Mucosa of descending colon (tissue), 3 donors: Measurements from ENCODE around the gene PTP4A1. TPM values are rescaled to one million over a fixed set of nuclear protein-coding genes. Genes with fewer than 3 reads are reported as not detected.

Source experiments
- ATAC-seq: fragments of 200-7000 bp; cut with Tn5 transposase; one replicate; pipeline ENCODE4 v1.9.1; 2020; ENCODE audit warnings: mild to moderate bottlenecking, moderate library complexity
- DNase-seq, 3 donors: peaks; one replicate each; pipeline ENCODE4 v3.0.0-alpha.2; 2020
- H3K36me3 ChIP-seq: fragments of 200-600 bp; one replicate; pipeline ENCODE4 v1.8.0; 2021; ENCODE audit warnings: low read depth, mild to moderate bottlenecking
- H3K4me1 ChIP-seq: fragments of 200-600 bp; one replicate; pipeline ENCODE4 v1.8.0; 2021; ENCODE audit warnings: low read depth, mild to moderate bottlenecking
- H3K4me3 ChIP-seq: fragments of 200-600 bp; one replicate; pipeline ENCODE4 v1.8.0; 2021; ENCODE audit warnings: mild to moderate bottlenecking
- H3K9me3 ChIP-seq: fragments of 200-600 bp; one replicate; pipeline ENCODE4 v1.8.0; 2021; ENCODE audit warnings: mild to moderate bottlenecking
- intact Hi-C, 2 donors: fragments of 100-400 bp; cut with DNase I in 1 of 2; cut with micrococcal nuclease in 1 of 2; formaldehyde crosslinking; loops; one replicate each; pipeline versions ENCODE4 v1.11.0 to v1.11.1; 2022; cut with DNase I, micrococcal nuclease
- total RNA-seq, 3 donors: library from RNA; stranded (reverse); fragmentation: NEBNext Ultra II Directional in 2 of 3; extraction: Animal tissue kit (Norgen Biotek cat#: 25700) in 2 of 3; gene quantifications; one replicate each; pipeline versions ENCODE4 v1.2.1 to v1.2.4, GENCODE V29; 2021 to 2023
- TF ChIP-seq, protein P1 (sequence below): fragments of 200-600 bp; IDR thresholded peaks from one replicate; pipeline ENCODE4 v1.8.0; 2022; ENCODE audit warnings: antibody characterized with exemption, mild to moderate bottlenecking
- donor health status: DM: no; HTN: no; CAD: no; lungs with moderate emphysema.
- donor health status: DM: no; HTN: no; CAD: no.
- donor health status: DM: no; HTN: yes; CAD: no.

PTP4A1 gene
- total RNA-seq, 3 donors from 2014 or later: 112 to 177 (median 147) TPM

DNA sequence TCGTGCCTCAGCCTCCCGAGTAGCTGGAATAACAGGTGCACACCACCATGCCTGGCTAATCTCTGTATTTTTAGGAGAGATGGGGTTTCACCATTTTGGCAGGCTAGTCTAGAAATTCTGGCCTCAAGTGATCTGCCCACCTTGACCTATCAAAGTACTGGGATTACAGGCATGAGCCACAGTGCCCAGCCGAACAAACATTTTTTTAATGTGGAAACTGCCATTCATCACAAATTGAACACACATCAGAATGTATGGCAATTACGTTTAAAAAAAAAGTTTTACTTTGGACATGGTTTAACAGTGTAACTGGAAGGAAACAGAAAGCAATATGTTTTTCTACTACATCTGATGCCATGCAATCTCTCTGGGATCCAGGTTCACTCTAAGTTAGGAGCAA lies 38.3 kb upstream of the PTP4A1 start:
- H3K4me1 ChIP-seq: no peaks in the 10 kb centered on the region
- H3K36me3 ChIP-seq: no peaks in the 10 kb centered on the region
- H3K9me3 ChIP-seq: no peaks in the 10 kb centered on the region
- no peak overlapping the region for H3K4me3 ChIP-seq
- no peak for DNase-seq
- intact Hi-C loops: no loop called here
- no peak for ATAC-seq
- TF ChIP-seq, protein P1, sequence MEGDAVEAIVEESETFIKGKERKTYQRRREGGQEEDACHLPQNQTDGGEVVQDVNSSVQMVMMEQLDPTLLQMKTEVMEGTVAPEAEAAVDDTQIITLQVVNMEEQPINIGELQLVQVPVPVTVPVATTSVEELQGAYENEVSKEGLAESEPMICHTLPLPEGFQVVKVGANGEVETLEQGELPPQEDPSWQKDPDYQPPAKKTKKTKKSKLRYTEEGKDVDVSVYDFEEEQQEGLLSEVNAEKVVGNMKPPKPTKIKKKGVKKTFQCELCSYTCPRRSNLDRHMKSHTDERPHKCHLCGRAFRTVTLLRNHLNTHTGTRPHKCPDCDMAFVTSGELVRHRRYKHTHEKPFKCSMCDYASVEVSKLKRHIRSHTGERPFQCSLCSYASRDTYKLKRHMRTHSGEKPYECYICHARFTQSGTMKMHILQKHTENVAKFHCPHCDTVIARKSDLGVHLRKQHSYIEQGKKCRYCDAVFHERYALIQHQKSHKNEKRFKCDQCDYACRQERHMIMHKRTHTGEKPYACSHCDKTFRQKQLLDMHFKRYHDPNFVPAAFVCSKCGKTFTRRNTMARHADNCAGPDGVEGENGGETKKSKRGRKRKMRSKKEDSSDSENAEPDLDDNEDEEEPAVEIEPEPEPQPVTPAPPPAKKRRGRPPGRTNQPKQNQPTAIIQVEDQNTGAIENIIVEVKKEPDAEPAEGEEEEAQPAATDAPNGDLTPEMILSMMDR: no peak

DNA sequence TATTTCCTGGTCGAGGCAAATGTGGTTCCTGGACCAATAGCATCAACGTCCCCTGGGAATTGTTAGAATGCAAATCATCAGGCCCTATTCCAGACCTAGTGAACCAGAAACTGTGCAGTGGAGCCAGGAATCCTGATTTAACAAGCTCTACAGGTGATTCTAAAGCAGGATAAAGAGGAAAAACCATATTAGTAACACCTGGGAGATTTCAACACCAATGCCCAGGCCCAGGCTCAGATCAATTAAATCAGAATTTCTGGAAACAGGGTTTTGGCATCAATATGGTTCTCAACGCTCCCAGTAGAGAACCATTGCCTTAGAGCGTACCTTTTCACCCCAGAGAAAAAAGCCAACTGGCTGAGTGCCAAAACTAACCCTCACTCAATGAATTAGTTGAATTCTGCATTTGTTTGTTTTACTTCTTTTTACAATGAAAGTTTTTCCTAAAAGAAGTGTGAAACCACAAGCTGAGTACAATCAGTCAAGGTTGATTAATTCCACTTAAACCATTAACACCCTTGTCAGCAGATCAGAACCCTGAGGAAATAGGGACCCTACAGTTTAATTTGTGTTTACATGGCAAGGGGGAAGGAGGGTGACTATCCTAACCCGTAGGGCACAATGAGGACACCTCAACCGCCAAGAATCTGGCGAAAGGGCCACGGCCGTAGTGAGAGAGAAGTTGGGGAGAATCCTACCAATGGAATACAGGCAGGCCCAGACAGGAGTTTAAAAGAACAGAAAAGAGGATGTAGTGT lies 34.9 kb upstream of the PTP4A1 start:
- no peak for ATAC-seq
- H3K4me1 ChIP-seq: no peaks in the 10 kb centered on the region
- H3K9me3 ChIP-seq: no peaks in the 10 kb centered on the region
- H3K36me3 ChIP-seq: no peaks in the 10 kb centered on the region
- DNase-seq: no peak
- no peak overlapping the region for H3K4me3 ChIP-seq
- TF ChIP-seq, protein P1: no peak
- intact Hi-C loops: no loop called here

DNA sequence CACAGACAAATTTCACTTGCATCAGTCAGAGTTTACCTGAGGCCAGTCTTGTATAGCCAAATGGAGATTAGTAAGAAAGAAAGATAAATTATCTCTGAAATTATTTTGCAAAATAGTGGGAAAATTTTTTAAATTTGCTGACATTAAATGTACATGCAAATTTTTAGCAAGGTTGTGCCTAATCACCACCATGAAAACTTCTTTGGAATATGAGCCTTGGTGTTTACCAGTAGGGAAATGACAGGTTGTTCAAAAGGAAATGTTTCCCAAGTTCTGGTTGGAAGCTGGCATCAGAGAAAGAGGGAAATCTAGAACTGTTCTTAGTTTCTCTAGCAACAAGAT lies 34.4 kb upstream of the PTP4A1 start:
- Histone ChIP-seq H3K4me3 (no peak overlapping the region), H3K36me3 (no peaks in the 10 kb centered on the region), H3K4me1 (no peaks in the 10 kb centered on the region), H3K9me3 (no peaks in the 10 kb centered on the region)
- TF ChIP-seq, protein P1: no peak
- intact Hi-C loops: no loop called here
- DNase-seq (no peak), ATAC-seq (no peak)

DNA sequence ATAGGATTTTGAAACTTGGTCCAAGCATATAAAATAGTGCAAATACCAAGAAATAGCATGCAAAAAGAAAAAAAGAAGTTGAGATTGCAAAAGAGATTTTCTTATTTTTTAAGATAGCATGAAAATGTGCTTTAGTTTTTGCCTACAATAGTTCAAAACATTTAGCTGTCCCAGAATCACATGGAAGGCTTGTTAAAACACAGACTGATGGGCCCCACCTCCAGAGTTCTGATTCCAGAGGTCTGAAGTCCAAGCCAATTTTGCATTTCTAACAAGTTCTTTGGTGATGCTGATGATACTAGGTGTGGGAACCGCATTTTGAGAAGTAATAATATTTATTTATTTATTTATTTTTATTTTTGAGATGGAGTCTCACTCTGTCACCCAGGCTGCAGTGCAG lies 33.7 kb upstream of the PTP4A1 start:
- Histone ChIP-seq H3K4me1 (no peaks in the 10 kb centered on the region), H3K4me3 (no peak overlapping the region), H3K9me3 (no peaks in the 10 kb centered on the region), H3K36me3 (no peaks in the 10 kb centered on the region)
- no peak for ATAC-seq
- TF ChIP-seq, protein P1: no peak
- intact Hi-C loops: no loop called here
- DNase-seq: no peak

DNA sequence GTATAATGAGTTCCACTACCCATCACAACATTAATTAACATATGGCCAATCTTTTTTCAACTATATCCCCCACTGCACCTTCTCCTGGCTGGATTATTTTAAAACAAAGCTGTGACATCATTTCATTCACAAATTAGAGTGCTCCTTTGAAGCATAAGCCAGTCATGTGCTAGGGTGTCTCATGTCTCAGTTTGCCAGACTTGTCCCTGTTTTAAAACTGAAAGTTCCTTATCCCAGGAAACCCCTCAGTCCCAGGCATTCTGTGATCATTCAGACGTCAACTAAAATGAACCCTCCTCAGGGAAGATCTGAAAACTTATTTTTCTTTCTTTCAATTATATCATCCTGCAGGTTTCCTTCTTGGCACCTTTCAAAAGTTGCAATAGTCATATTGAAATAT lies 29.3 kb upstream of the PTP4A1 start:
- intact Hi-C loops: no loop called here
- DNase-seq: no peak
- ATAC-seq: no peak
- no peaks in the 10 kb centered on the region for H3K36me3 ChIP-seq
- TF ChIP-seq, protein P1: no peak
- no peak overlapping the region for H3K4me3 ChIP-seq
- no peaks in the 10 kb centered on the region for H3K9me3 ChIP-seq
- H3K4me1 ChIP-seq: no peaks in the 10 kb centered on the region

DNA sequence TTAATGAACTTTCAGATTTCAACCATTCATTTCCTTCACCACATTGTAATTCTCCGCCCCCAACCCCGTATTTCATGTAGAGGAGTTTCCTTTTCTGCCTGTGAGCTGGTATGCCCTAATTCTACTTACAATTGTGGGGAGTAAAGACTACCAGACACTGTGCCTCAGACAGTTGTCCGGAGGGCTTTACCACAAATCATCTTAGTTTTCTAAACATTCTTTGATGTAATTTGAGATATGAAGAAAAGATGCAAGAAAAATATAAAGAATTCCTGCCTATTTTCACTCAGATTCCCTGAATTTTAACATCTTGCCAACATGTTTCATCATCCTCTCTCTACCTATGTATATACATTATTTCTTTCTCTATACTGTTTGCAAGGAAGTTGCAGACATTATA lies 28.3 kb upstream of the PTP4A1 start:
- H3K4me1 ChIP-seq: no peaks in the 10 kb centered on the region
- H3K36me3 ChIP-seq: no peaks in the 10 kb centered on the region
- no peak overlapping the region for H3K4me3 ChIP-seq
- H3K9me3 ChIP-seq: no peaks in the 10 kb centered on the region
- intact Hi-C loops: no loop called here
- DNase-seq (no peak), ATAC-seq (no peak)
- TF ChIP-seq, protein P1: no peak
